HG03520 (cell line): ENCODE data around the gene ARHGEF5.
"Not testable (repeated sequence)": the region's sequence is repeated elsewhere in the genome, so short reads cannot be mapped to it uniquely, and the experiment has no call there.

ENCODE experiments used
- ATAC-seq: cut with Tn5 transposase; IDR thresholded peaks from one replicate; pipeline ENCODE4 v1.9.1; 2021; ENCODE audit warnings: mild to moderate bottlenecking, moderate library complexity; ENCODE audit not compliant: unreplicated experiment

The ARHGEF5 gene

GRCh38 chr7:144418931-144419330 lies 63.7 kb downstream of the ARHGEF5 start:
- ATAC-seq = not testable (repeated sequence)

DNA sequence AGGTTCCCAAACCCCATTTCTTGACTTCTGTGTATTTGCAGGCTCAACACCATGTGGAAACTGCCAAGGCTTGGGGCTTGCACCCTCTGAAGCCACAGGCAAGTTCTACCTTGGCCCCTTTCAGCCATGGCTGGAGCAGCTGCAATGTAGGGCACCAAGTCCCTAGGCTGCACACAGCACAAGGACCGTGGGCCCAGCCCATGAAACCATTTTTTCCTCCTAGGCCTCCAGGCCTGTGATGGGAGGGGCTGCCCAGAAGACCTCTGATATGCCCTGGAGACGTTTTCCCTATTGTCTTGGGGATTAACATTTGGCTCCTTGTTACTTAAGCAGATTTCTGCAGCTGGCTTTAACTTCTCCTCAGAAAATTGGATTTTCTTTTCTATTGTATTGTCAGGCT lies 72.3 kb downstream of the ARHGEF5 start:
- ATAC-seq = not testable (repeated sequence)

DNA sequence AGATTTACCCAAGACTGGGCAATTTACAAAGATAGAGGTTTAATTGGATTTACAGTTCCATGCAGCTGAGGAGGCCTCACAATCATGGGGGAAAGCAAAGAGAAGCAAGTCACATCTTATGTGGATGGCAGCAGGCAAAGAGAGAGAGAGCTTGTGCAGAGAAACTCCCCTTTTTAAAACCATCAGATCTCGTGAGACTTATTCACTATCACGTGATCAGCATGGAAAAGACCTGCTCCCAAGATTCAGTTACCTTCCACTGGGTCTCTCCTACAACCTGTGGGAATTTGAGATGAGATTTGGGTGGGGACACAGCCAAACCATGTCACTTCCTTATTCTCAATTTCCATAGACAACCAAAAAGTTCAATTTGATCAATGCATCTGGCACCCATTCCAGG lies 73.2 kb downstream of the ARHGEF5 start:
- ATAC-seq = no peak
